Left colon (tissue), 2 donors: ENCODE data around the gene WDFY1. TPM values are rescaled to one million over a fixed set of nuclear protein-coding genes. Genes with fewer than 3 reads are reported as not detected.
"Not testable (repeated sequence)": the region's sequence is repeated elsewhere in the genome, so short reads cannot be mapped to it uniquely, and the experiment has no call there.

Experiments
- ATAC-seq: fragments of 200-7000 bp; cut with Tn5 transposase; one replicate; pipeline ENCODE4 v1.9.1; 2020; ENCODE audit warnings: mild to moderate bottlenecking, moderate library complexity
- DNase-seq, 2 donors: peaks; one replicate each; pipeline ENCODE4 v3.0.0-alpha.2; 2020
- intact Hi-C, 2 donors: fragments of 100-400 bp; cut with DNase I in 1 of 2; cut with micrococcal nuclease in 1 of 2; formaldehyde crosslinking; loops; one replicate each; pipeline versions ENCODE4 v1.11.2 to v1.14.0; 2022; cut with DNase I, micrococcal nuclease
- total RNA-seq, 2 donors: library from RNA; stranded (reverse); fragmentation: NEBNext Ultra II Directional; extraction: Animal tissue kit (Norgen Biotek cat#: 25700); gene quantifications; one replicate each; pipeline ENCODE4 v1.2.1, GENCODE V29; 2021
- donor health status: DM: no; HTN: no; CAD: no.
- donor health status: DM: yes; HTN: yes; CAD: no.

WDFY1 gene
- total RNA-seq, 2 donors from 2014 or later, result 67.7 to 73.4 TPM

- ATAC-seq, DNase-seq, intact Hi-C loops: not testable (repeated sequence)
These were observed 72.4 kb downstream of the WDFY1 start for GRCh38 chr2:223872772-223873171.

- DNase-seq, intact Hi-C loops, ATAC-seq: not testable (repeated sequence)
These were observed 73.5 kb downstream of the WDFY1 start for GRCh38 chr2:223871661-223872060.

- ATAC-seq (no peak), DNase-seq (no peak)
- intact Hi-C loops, result no loop called here
These were observed 74.1 kb downstream of the WDFY1 start for GRCh38 chr2:223870840-223871611.

GRCh38 chr2:223868005-223868404 is 77.1 kb downstream of the WDFY1 start:
- ATAC-seq (no peak), DNase-seq (peak in 1 of 2 donors; percentile 30)
- intact Hi-C loops, result no loop called here

GRCh38 chr2:223865907-223866508 is 79.1 kb downstream of the WDFY1 start:
- ATAC-seq, result no peak
- intact Hi-C loops, result no loop called here
- no peak for DNase-seq

GRCh38 chr2:223865124-223865523 is 80.0 kb downstream of the WDFY1 start:
- intact Hi-C loops, result no loop called here
- no peak for ATAC-seq
- no peak for DNase-seq

- intact Hi-C loops, result no loop called here
These were observed 81.6 kb downstream of the WDFY1 start for GRCh38 chr2:223863491-223863890.

GRCh38 chr2:223860809-223861738 is 84.1 kb downstream of the WDFY1 start:
- DNase-seq, result peak; percentile 58 to 76
- intact Hi-C loops, result no loop called here
- ATAC-seq, result peak; percentile 96

More at GRCh38 chr2:223863491-223863890, 81.6 kb downstream of the WDFY1 start:
- no peak for DNase-seq
- ATAC-seq, result no peak

- DNase-seq, result no peak
- intact Hi-C loops, result no loop called here
- ATAC-seq, result no peak
These were observed 86.1 kb downstream of the WDFY1 start for GRCh38 chr2:223859070-223859469.

GRCh38 chr2:223856584-223856983 is 88.6 kb downstream of the WDFY1 start:
- ATAC-seq, result no peak

GRCh38 chr2:223856021-223856420 is 89.1 kb downstream of the WDFY1 start:
- DNase-seq (no peak), ATAC-seq (no peak)
- intact Hi-C loops, result no loop called here

More at GRCh38 chr2:223856584-223856983, 88.6 kb downstream of the WDFY1 start:
- intact Hi-C loops, result no loop called here
- DNase-seq, result no peak

GRCh38 chr2:223855426-223855825 is 89.7 kb downstream of the WDFY1 start:
- intact Hi-C loops, result no loop called here
- DNase-seq, result no peak
- no peak for ATAC-seq

GRCh38 chr2:223854741-223855140 is 90.4 kb downstream of the WDFY1 start:
- ATAC-seq, result no peak
- intact Hi-C loops, result no loop called here
- no peak for DNase-seq

GRCh38 chr2:223853425-223853837 is 91.7 kb downstream of the WDFY1 start:
- intact Hi-C loops, result no loop called here
- ATAC-seq (no peak), DNase-seq (no peak)

GRCh38 chr2:223852281-223852795 is 92.8 kb downstream of the WDFY1 start:
- DNase-seq, result no peak
- intact Hi-C loops, result no loop called here
- ATAC-seq, result peak; percentile 37

GRCh38 chr2:223847410-223847809 is 97.7 kb downstream of the WDFY1 start:
- DNase-seq (no peak), ATAC-seq (no peak)
- intact Hi-C loops, result no loop called here

- ATAC-seq (peak; percentile 46), DNase-seq (no peak)
- intact Hi-C loops, result no loop called here
These were observed 98.6 kb downstream of the WDFY1 start for GRCh38 chr2:223846515-223846914.

- DNase-seq (no peak), ATAC-seq (peak; percentile 28)
- intact Hi-C loops, result no loop called here
These were observed 103.5 kb downstream of the WDFY1 start for GRCh38 chr2:223841436-223842190.
